ENCODE measurements around the gene SERPINA5.

The SERPINA5 gene

DNA sequence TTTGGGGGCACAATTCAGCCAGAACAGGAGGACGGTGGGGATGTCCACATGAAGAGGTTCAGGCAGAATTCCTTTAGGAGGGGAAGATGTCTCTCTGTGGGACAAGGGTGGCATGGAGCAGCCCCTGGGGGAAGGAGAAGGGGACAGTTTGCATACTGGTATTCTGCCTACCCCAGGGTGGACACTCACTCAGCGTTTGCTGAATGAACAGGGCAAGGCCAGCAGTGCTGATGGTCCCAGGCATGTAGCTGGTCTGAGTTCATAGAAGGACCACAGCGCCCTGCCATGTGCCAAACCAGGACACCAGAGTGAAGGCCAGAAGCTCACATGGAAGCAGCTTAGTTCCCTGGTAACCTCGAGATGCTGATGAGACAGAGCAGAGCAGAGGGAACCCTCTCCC is 5.4 kb downstream of the SERPINA5 start:
- H3K4me3 ChIP-seq (ENCODE audit: low read length), result no peak overlapping the region
- TF ChIP-seq, protein P1, sequence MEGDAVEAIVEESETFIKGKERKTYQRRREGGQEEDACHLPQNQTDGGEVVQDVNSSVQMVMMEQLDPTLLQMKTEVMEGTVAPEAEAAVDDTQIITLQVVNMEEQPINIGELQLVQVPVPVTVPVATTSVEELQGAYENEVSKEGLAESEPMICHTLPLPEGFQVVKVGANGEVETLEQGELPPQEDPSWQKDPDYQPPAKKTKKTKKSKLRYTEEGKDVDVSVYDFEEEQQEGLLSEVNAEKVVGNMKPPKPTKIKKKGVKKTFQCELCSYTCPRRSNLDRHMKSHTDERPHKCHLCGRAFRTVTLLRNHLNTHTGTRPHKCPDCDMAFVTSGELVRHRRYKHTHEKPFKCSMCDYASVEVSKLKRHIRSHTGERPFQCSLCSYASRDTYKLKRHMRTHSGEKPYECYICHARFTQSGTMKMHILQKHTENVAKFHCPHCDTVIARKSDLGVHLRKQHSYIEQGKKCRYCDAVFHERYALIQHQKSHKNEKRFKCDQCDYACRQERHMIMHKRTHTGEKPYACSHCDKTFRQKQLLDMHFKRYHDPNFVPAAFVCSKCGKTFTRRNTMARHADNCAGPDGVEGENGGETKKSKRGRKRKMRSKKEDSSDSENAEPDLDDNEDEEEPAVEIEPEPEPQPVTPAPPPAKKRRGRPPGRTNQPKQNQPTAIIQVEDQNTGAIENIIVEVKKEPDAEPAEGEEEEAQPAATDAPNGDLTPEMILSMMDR (conservative IDR thresholded peaks at IDR 0.05; ENCODE audit: low read depth, low read length), result no peak
- no peak for DNase-seq (ENCODE audit: low read depth)

DNA sequence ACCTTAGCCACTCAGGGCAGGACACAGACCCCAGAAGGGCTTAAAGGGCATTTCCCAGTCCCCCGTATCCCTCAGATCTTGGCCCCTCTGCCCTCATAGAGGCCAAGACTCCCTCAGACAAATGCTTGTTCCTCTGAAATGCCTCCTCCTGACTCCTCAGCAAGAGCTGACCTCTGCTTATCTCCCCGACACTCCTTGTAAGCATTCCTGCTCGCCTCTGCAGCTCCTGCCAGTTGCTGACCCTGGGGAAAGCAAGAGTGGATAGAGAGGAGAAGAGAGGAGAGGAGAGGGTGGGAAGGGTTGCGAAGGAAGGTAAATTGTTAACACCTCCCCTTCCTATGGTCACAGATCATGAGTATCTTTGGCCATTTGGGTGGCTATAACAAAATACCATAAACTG is 7.1 kb downstream of the SERPINA5 start:
- no peak overlapping the region for H3K4me3 ChIP-seq (ENCODE audit: low read length)
- DNase-seq (ENCODE audit: low read depth), result no peak
- TF ChIP-seq, protein P1 (conservative IDR thresholded peaks at IDR 0.05; ENCODE audit: low read depth, low read length), result no peak

GRCh38 chr14:94591073-94591472 is 9.8 kb downstream of the SERPINA5 start:
- no peak for DNase-seq (ENCODE audit: low read depth)
- TF ChIP-seq, protein P1 (conservative IDR thresholded peaks at IDR 0.05; ENCODE audit: low read depth, low read length), result no peak
- H3K4me3 ChIP-seq (ENCODE audit: low read length), result no peak overlapping the region

DNA sequence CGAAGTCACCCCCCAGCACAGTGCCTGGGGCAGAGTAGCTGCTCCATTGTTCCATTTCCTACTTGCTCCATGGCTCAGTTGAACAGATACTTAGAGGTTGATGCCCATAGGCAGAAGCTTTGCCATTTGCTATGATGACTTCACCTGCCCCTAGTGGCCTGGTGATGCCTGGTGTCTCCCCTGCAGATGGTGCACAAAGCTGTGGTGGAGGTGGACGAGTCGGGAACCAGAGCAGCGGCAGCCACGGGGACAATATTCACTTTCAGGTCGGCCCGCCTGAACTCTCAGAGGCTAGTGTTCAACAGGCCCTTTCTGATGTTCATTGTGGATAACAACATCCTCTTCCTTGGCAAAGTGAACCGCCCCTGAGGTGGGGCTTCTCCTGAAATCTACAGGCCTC is 10.6 kb downstream of the SERPINA5 start:
- TF ChIP-seq, protein P1 (conservative IDR thresholded peaks at IDR 0.05; ENCODE audit: low read depth, low read length), result no peak
- no peak overlapping the region for H3K4me3 ChIP-seq (ENCODE audit: low read length)
- no peak for DNase-seq (ENCODE audit: low read depth)

DNA sequence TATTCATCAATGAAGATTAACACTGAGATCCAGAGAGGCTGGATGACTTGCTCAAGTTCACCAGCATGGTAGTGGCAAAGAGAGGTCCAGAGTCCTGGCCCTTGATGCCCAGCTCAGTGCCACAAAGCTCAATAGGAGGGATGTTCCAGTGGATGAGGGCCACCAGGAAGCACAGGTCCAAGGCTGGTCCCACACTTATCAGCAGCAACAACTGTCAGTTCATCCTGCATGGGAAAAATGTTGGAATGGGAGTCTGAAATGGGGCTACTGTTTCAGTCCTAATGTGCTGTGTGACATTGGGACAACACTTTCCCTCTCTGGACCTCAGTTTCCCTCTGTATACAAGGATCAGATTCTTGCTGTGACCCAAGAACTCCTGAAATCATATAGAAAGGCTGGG is 11.2 kb downstream of the SERPINA5 start:
- DNase-seq (ENCODE audit: low read depth), result no peak
- H3K4me3 ChIP-seq (ENCODE audit: low read length), result no peak overlapping the region
- TF ChIP-seq, protein P1 (conservative IDR thresholded peaks at IDR 0.05; ENCODE audit: low read depth, low read length), result no peak

DNA sequence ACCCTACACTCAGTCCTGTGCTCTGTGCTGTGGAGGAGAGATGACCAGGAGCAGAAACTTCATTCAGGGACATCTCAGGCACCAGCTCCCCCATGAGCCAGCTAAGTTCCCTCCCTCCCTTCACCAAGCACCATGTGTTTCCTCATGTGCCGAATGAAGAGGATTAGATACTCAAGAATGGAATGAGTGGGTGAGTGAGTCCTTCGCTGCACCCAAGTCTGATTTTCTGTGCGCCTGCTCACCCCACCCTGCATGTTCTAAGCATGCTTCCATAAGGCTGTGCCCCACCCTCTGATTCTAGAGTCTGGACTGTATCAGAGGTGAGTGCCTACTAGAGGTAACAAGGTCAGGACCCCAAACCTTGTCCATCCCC is 12.1 kb downstream of the SERPINA5 start:
- DNase-seq (ENCODE audit: low read depth), result no peak
- TF ChIP-seq, protein P1 (conservative IDR thresholded peaks at IDR 0.05; ENCODE audit: low read depth, low read length), result no peak
- no peak overlapping the region for H3K4me3 ChIP-seq (ENCODE audit: low read length)

DNA sequence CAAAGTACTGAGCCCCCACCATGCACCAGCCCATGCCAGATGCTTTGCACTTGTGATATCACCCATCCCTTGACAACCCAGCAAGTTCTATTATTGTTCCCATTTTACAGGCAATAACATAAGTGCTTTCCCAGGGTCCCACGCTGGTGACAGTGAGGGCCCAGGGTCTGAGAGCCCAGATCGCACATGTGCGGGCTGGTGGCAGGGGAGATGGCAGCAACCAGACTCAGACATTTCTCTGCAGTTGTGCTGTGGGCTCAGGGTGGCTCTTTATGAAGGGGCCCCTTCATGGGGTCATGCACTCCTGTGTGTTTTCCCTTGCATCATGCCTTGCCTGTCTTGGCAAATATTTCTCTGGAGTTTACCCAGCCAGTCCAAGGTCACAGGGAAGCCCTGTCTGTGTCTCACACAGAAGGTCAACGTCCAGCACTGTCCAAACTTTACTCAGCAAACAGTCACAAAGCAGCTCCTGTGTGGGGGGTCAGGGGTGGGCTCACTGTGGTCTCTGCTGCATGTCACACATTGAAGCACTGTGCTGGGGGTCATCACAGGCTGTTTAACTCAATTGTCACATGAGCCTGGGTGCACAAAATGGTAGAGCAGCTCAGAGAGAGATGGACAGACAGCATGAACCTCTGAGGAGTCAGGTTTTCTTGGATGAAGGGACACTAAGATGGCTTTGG is 12.7 kb downstream of the SERPINA5 start:
- TF ChIP-seq, protein P1 (conservative IDR thresholded peaks at IDR 0.05; ENCODE audit: low read depth, low read length), result no peak
- no peak for DNase-seq (ENCODE audit: low read depth)

More for the DNA sequence above, 12.7 kb downstream of the SERPINA5 start:
- H3K4me3 ChIP-seq (ENCODE audit: low read length), result no peak overlapping the region
